Non-pigmented ciliary epithelial cell (primary cell): ENCODE data around the gene GALNT12.

ENCODE experiments used
- DNase-seq: peaks from one replicate; pipeline ENCODE4 v3.0.0-alpha.2; 2010; ENCODE audit warnings: low read depth

Gene GALNT12

DNA sequence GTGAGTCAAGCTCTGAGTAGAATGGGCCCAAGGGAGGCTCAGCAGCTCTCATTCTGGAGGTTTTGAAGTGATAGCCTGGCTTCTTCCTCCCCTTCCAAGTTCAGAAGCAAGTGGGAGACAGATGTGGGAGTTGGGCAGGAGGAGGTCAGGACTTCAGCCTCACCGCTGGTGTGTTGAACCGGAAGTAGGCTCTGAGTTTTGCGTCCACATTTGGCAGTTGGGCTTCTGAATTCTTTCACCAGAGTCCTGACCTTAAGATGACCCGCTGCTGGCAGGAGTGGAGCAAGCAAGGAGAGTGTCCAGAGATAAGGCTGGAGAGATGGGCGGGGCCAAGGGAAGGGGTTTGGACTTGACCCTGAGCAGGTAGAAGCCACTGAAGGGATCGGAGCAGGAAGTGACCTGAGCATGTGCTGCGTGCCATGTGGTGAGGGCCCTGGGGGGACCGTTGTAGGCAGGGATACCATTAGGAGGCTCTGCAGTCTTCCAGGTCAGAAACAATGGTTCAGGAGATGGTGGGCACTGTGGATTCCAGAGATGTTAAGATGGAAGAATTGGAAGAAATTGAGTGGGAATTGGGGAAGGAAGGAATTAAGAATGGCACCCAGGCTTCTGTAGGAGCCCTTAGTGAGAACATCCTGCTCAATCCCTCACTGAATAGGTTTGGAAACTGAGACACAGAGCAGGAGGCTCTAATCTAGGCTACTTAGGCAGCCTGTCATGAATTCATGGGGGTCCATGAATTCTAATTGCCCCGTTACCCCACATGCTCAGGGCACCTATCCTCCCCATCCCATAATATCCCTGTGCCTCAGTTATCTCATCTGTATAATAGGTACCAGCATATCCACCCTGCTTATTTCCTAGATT, 25.9 kb downstream of the GALNT12 start:
- DNase-seq = no peak

GRCh38 chr9:98834386-98834785, 26.9 kb downstream of the GALNT12 start:
- DNase-seq = no peak

- no peak for DNase-seq
Measured at GRCh38 chr9:98836206-98836605, 28.7 kb downstream of the GALNT12 start.

GRCh38 chr9:98837516-98837915, 30.0 kb downstream of the GALNT12 start:
- no peak for DNase-seq

- no peak for DNase-seq
Measured at GRCh38 chr9:98838155-98838867, 30.8 kb downstream of the GALNT12 start.

- DNase-seq = no peak
Measured at GRCh38 chr9:98838868-98839565, 31.5 kb downstream of the GALNT12 start.

GRCh38 chr9:98839724-98840123, 32.3 kb downstream of the GALNT12 start:
- DNase-seq = no peak

DNA sequence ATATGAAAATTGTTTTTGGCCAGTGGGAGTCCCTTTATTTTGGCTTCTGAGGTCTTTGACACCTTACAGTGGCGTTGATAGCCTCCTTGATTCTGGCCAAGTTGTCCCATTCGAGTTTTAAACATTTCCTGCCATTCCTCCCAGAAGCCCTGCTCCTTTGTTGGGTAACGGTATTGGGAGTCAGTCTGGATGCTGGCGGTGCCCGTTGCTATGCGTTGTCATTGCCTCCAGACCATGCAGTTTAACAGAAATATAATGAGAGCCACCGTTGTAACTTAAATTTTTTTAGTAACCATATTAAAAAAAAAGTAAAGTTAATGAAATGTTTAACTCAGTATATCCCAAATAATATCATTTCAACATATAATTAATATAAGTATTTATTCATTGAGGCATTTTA, 35.0 kb downstream of the GALNT12 start:
- no peak for DNase-seq

DNA sequence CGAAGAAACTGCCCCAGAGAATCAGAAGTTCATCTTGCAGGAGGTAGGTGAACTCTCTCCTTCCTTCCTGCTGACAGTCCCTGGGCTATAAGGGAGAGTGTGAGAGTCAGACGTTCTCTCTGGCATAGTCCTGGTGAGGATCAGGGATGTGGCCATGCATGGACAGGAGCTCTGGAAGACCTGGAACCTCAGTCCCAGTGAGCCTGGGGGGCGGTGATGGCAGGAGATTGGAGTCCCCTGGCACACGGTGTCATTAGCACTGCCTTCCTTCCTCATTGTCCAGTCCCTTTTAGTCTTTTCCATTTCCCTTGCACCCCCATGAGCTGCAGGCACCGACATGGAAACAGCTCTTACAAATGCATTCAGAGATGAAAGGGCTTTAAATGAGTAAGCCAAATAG, 38.6 kb downstream of the GALNT12 start:
- no peak for DNase-seq

DNA sequence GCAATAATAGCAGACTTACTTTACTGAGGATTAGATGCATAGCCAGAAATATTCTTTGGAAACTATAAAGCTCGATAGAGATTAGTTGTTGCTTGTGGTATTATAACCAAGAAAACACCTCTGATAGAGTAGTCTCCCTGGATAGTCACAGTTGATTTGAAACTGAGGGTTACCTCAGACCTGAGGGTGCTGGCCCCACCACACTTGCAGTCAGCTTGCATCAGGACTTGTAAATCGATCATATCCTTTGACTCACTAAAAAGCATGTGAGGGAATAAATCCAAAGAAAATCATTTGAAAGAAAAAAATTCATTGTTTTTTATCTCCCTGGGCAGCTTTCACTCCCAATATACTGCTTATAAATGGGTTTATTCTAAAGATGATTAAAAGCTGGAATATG, 39.4 kb downstream of the GALNT12 start:
- DNase-seq = no peak

DNA sequence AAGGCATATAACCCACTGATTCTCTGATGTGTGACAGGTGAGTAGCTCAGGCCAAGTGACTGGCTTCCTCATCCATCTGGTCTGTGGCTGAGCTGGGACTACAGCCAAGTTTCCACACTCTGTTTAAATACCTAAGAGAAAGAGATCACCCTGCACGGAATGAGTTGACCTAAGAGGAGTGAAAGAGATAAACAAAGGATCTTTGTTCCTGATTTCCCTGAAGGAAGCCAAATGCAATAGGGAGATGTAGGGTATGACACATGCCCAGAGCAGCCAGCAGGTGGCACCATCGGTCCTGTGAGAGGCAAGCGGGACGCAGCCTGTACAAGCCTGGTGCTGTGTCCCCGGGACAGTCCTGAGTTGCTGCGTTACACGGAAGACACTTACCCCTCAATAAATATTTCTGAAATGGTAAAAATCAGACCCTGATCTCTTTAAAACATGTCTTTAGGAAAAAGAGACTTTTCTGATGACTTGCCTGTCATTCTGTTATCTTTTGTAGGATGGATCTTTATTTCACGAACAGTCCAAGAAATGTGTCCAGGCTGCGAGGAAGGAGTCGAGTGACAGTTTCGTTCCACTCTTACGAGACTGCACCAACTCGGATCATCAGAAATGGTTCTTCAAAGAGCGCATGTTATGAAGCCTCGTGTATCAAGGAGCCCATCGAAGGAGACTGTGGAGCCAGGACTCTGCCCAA, 41.1 kb downstream of the GALNT12 start:
- peak; percentile 63 for DNase-seq

GRCh38 chr9:98849563-98849962, 42.1 kb downstream of the GALNT12 start:
- no peak for DNase-seq

- no peak for DNase-seq
Measured at GRCh38 chr9:98850851-98851729, 43.6 kb downstream of the GALNT12 start.

GRCh38 chr9:98851730-98852459, 44.4 kb downstream of the GALNT12 start:
- no peak for DNase-seq

DNA sequence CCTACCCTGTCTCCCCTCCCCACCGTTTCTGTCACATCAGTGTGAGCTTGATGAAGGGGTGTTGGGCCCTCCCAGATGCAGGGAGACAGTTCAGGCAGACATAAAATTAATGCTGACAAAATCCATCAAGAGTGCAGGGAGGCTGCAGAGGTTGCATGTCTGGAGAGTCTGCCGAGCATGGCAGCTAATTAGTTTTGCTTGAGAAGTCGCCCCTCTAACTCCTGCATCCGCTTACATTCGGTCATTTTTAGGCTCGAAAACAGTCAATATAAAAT, 44.9 kb downstream of the GALNT12 start:
- no peak for DNase-seq

DNA sequence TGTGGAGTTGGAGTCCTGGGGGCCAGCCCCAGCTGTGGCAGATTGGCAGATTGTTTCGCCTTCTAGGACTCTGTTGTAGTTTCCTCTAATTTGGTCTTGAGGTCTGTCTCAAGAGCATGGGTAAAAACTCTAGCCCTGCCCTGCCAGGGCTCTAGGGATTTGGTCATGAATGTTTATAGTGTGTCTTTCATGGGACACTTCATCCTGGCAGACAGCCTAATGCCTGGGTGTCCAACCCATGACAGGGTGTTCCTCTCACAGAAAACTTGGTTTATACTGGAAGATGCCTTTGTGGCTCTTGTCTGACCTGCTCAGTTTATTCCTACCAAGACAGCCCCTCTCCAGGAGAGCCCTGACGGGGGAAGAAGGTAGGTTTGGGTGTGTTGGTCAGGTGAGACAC, 45.5 kb downstream of the GALNT12 start:
- DNase-seq = no peak

DNA sequence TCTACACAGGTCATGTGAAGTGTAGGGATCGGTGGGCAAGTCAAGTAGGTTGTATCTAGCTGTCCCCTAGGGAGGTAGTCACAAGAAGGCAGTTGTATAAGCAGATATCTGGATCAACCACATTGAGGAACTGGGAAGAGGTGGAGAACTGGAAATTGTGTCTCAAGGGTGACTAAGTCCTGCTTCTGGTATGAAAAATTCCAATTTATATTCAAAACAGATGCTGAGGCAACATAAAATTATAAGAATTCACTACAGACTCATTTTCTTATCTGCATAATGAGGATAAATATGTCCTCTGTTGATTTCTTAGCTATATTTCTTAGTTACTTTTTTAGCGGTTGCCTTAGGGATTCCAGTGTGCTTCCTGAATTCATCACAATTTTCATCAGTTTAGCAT, 46.8 kb downstream of the GALNT12 start:
- no peak for DNase-seq

- DNase-seq = no peak
Measured at GRCh38 chr9:98855592-98855991, 48.1 kb downstream of the GALNT12 start.

DNA sequence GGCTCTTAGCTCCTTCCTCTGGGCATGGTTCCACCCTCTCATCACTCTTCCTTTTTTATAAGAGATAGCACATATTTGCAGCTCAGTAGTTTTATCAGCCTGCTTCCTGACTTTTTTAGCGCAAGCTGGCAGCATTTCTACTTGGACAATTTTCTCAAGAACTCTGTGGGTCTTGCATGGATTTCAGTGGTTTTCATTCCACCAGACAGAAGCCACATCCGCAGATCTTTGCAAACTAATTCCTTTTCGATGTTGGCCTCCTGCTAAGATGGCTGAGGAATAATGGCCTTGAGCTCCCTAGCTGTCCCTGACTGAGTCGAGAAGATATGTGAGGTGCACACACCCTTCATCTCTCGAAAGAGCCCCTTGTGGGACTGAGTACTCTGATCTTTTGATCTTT, 49.5 kb downstream of the GALNT12 start:
- DNase-seq = no peak

- no peak for DNase-seq
Measured at GRCh38 chr9:98859941-98860340, 52.5 kb downstream of the GALNT12 start.

DNA sequence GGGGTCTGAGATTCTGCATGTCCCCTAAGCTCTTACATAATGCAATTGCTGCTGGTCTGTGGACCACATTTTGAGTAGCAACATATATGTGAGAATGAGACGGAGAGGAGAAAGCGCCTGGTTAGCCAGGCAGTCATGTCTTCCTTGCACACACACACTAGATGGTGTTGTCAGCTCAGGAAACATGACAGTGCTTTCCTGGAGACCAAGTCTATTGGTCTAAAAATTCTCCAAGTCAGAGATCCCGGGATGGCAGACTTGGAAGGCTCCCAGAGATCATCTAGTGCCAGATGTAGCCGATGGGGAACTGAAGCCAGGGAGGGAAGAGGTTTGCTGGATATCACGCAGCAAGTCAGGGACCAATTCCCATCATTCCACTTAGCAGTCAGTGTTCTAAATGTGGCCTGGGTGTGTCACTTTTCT, 53.4 kb downstream of the GALNT12 start:
- DNase-seq = peak; percentile 52
